Measurements from ENCODE around the gene IMMP2L.

The IMMP2L gene

DNA sequence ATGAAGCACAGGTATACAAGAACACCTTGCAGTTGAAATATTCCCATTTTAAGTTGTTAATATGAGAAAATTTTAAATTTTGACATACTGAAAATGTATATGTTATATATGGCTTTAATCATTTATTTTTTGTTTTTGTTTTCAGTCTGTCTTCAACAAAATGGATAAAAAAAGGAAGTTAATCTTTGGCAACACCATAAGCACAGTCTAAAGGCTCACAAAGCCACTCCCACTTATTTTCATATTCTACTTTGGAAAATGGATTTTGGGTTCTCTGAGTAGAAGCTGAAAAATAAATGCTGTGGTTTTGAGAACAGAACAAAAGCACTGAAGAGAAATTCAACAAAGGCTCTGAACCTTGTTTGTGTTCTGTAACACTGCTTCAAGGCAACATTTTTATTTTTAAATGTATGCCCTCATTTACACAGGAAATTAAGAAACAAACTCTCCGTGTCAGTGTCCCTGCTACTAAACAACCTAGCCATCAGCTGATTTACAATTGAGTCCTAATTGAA lies 552.7 kb downstream of the IMMP2L start:
- Histone ChIP-seq H3F3A (ENCODE audit: low read depth) (no peaks in the 10 kb centered on the region), H3K79me2 (ENCODE audit: insufficient read depth, low read length) (no peaks in the 10 kb centered on the region), H3K4me2 (ENCODE audit: low read depth, low read length, poor library complexity, severe bottlenecking) (no peak overlapping the region), H3K36me3 (ENCODE audit: insufficient read depth, low read length) (no peaks in the 10 kb centered on the region), H3K4me3 (ENCODE audit: low read length, poor library complexity, severe bottlenecking) (no peak overlapping the region), H2AFZ (ENCODE audit: low read length) (no peak overlapping the region), H3K9ac (ENCODE audit: low read depth, low read length, poor library complexity, severe bottlenecking) (no peak overlapping the region), H3K9me3 (ENCODE audit: insufficient read depth, low read depth, low read length) (no peaks in the 10 kb centered on the region), H3K27me3 (ENCODE audit: insufficient read depth, low read length, poor library complexity, severe bottlenecking) (no peaks in the 10 kb centered on the region), H3K4me1 (ENCODE audit: insufficient read depth, low read length, poor library complexity, severe bottlenecking) (peaks cover 24% of the 10 kb centered on the region), H3K9me2 (replicated peaks; ENCODE audit: low read depth, low read length) (no peaks in the 10 kb centered on the region), H4K20me1 (ENCODE audit: insufficient read depth, low read length, poor library complexity, severe bottlenecking) (no peaks in the 10 kb centered on the region)
- TF ChIP-seq, protein P1, sequence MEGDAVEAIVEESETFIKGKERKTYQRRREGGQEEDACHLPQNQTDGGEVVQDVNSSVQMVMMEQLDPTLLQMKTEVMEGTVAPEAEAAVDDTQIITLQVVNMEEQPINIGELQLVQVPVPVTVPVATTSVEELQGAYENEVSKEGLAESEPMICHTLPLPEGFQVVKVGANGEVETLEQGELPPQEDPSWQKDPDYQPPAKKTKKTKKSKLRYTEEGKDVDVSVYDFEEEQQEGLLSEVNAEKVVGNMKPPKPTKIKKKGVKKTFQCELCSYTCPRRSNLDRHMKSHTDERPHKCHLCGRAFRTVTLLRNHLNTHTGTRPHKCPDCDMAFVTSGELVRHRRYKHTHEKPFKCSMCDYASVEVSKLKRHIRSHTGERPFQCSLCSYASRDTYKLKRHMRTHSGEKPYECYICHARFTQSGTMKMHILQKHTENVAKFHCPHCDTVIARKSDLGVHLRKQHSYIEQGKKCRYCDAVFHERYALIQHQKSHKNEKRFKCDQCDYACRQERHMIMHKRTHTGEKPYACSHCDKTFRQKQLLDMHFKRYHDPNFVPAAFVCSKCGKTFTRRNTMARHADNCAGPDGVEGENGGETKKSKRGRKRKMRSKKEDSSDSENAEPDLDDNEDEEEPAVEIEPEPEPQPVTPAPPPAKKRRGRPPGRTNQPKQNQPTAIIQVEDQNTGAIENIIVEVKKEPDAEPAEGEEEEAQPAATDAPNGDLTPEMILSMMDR (conservative IDR thresholded peaks at IDR 0.05; ENCODE audit: low read length) = no peak
- no peak for TF ChIP-seq EZH2phosphoT487 (IDR thresholded peaks at IDR 0.05; ENCODE audit: borderline replicate concordance)

DNA sequence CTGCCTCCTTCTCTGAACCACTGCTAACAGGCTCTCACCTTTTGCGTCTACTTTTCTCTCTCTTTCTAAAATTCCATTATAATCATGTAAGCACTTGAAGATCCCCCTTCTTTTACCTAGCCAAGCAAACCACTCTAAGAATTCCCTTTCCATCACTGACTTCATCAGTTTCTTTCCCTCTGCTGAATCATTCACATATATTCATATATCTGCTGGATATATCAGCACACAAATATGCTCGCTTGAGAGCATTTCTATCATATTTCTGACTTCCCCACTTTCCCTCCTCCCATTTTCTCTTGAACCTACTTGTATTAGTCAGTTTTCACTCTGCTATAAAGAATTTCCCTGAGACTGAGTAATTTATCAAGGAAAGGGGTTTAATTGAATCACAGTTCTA lies 555.6 kb downstream of the IMMP2L start:
- H3K79me2 ChIP-seq (ENCODE audit: insufficient read depth, low read length) = no peaks in the 10 kb centered on the region
- no peaks in the 10 kb centered on the region for H4K20me1 ChIP-seq (ENCODE audit: insufficient read depth, low read length, poor library complexity, severe bottlenecking)
- H3K27me3 ChIP-seq (ENCODE audit: insufficient read depth, low read length, poor library complexity, severe bottlenecking) = no peaks in the 10 kb centered on the region
- H3K9me3 ChIP-seq (ENCODE audit: insufficient read depth, low read depth, low read length) = no peaks in the 10 kb centered on the region
- H3K4me3 ChIP-seq (ENCODE audit: low read length, poor library complexity, severe bottlenecking) = no peak overlapping the region
- H3K4me2 ChIP-seq (ENCODE audit: low read depth, low read length, poor library complexity, severe bottlenecking) = no peak overlapping the region
- TF ChIP-seq, protein P1 (conservative IDR thresholded peaks at IDR 0.05; ENCODE audit: low read length) = no peak
- TF ChIP-seq EZH2phosphoT487 (IDR thresholded peaks at IDR 0.05; ENCODE audit: borderline replicate concordance) = no peak
- no peaks in the 10 kb centered on the region for H3K36me3 ChIP-seq (ENCODE audit: insufficient read depth, low read length)
- peaks cover 5% of the 10 kb centered on the region for H3K4me1 ChIP-seq (ENCODE audit: insufficient read depth, low read length, poor library complexity, severe bottlenecking)
- H3K9ac ChIP-seq (ENCODE audit: low read depth, low read length, poor library complexity, severe bottlenecking) = no peak overlapping the region
- no peaks in the 10 kb centered on the region for H3F3A ChIP-seq (ENCODE audit: low read depth)
- H2AFZ ChIP-seq (ENCODE audit: low read length) = no peak overlapping the region
- H3K9me2 ChIP-seq (replicated peaks; ENCODE audit: low read depth, low read length) = no peaks in the 10 kb centered on the region

DNA sequence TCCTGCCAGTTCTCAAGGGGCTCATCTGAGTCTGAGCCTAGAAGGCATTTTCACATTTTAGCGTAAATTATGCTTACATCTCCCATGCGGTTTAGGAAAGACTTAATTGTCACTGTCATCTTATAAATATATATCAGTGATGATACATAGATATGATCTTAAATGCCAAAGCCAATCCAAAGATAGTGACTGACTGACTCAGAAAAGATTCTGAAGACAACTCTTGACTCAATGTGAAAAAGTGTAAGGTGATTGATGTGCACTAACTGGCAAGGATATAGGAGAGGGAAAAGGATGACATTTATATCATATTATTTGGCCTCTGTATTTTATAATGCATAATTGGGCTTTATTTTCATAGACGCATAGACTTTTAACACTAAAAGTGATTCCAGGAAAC lies 556.3 kb downstream of the IMMP2L start:
- no peaks in the 10 kb centered on the region for H3K36me3 ChIP-seq (ENCODE audit: insufficient read depth, low read length)
- H3K9me3 ChIP-seq (ENCODE audit: insufficient read depth, low read depth, low read length) = no peaks in the 10 kb centered on the region
- H3K27me3 ChIP-seq (ENCODE audit: insufficient read depth, low read length, poor library complexity, severe bottlenecking) = no peaks in the 10 kb centered on the region
- no peaks in the 10 kb centered on the region for H3K79me2 ChIP-seq (ENCODE audit: insufficient read depth, low read length)
- no peak overlapping the region for H2AFZ ChIP-seq (ENCODE audit: low read length)
- peaks cover 5% of the 10 kb centered on the region for H3K4me1 ChIP-seq (ENCODE audit: insufficient read depth, low read length, poor library complexity, severe bottlenecking)
- no peaks in the 10 kb centered on the region for H3F3A ChIP-seq (ENCODE audit: low read depth)
- no peaks in the 10 kb centered on the region for H4K20me1 ChIP-seq (ENCODE audit: insufficient read depth, low read length, poor library complexity, severe bottlenecking)
- no peak overlapping the region for H3K4me2 ChIP-seq (ENCODE audit: low read depth, low read length, poor library complexity, severe bottlenecking)
- no peak overlapping the region for H3K4me3 ChIP-seq (ENCODE audit: low read length, poor library complexity, severe bottlenecking)
- H3K9ac ChIP-seq (ENCODE audit: low read depth, low read length, poor library complexity, severe bottlenecking) = no peak overlapping the region
- no peak for TF ChIP-seq EZH2phosphoT487 (IDR thresholded peaks at IDR 0.05; ENCODE audit: borderline replicate concordance)
- TF ChIP-seq, protein P1 (conservative IDR thresholded peaks at IDR 0.05; ENCODE audit: low read length) = no peak
- H3K9me2 ChIP-seq (replicated peaks; ENCODE audit: low read depth, low read length) = no peaks in the 10 kb centered on the region

Data from Loucy (cell line).